SIG-M5 treated with dmso at 0.1 percent for 504 hours (cell line): Measurements from ENCODE around the gene RNF113B.

Experiments
- DNase-seq: peaks from one replicate; lab custom pipeline; 2025; ENCODE audit not compliant: unreplicated experiment; lab: John Stamatoyannopoulos, UW

Gene RNF113B

DNA sequence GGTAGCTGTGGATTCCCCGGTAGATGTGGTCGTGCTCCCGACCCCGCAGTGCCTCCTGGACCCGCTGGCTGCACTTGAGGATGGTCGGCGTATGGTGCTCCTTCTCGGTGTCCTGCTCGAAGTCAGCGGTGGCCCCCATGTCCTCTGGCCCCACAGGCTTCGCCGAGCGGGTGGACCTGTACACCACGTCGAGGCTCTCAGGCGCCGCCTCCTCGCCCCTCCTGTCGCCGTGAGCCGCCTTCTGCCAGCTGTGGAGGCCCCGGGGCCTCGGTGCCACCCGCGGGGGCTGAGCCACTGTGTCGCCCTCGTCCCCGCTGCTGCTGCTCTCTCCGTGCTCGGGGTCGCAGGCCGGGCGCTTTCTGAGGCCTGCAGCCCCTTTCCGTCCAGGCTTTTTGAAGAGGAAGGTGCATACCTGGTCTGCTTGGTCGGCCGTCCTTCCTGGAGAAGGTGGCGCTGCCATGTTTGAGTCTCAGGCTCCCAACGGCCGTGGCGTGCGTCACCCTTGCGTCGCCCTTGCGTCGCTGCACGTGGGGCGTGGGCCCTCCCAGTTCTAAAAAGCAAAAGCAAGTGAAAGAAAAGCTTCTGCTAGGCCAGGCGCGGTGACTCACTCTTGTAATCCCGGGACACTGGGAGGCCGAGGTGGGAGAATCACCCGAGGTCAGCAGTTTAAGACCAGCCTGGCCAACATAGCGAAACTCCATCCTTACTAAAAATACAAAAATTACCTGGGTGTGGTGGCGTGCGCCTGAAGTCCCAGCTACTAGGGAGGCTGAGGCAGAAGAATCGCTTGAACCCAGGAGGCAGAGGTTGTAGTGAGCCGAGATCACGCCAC, at the start of gene RNF113B:
Gene RNF113B, minus strand, starts transcription at position 493 of the 832 bp plus-strand sequence. Its CDS starts 33 bp downstream, at position 460.
- DNase-seq: no peak

DNA sequence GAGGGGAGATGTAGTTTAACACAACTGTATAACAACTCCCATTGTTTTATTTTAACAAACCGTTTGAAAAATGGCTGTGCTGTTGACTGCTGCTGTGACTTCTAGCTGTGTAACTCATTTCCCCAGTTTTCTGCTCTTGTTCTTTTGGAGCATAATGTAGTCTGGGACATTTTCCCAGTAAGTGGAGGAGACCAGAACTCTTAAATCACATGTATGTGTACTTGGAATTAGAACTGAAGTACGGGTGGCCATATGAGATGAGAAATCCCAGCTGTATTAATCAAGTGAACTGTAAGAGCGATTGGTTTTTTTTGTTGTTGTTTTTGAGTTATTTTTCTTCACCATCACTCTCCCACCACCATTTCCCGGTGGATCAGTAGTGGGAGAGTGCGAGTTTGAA, 49.4 kb upstream of the RNF113B start:
- no peak for DNase-seq

DNA sequence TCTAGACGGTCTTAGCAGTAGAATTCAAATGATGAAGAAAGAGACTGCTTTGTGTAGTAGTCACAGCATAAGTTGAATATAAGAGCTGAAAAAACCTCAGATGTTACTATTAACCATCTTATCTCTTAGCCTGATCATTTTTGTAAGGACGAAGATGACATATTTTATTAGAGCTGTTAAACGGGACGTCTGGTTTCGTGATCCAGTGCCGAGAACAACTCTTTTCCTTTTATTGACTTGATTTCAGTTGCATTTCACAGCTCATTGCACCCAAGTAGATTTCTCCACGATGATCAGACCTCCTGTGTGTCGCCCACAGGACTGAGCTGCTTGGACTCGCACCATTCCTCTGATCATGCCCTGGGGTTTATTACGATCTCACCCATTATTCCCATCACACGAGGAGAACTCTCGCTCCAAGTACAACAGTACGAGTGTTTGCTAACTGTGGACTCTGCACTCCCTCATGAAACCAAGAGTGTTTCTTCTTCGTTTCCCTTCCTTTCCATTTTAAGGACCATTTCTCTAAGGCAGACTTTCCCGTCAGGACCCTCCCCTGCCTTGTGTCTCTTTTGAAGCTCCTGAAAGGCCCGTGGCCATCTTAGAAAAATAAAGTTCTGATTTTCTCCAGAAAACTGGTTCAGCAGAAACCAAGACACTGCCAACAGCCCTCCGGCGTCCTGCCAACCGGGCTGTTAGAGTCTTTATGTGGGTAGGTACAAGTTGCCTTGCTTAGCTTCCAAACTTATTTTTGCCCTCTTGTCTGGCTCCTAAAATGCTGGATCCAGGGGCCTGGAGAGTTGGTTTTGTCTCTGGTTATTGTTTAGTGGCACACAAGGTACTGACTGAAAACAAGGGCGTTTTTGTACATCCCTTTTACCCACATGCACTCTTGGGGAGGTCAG, 48.2 kb upstream of the RNF113B start:
- DNase-seq: no peak

DNA sequence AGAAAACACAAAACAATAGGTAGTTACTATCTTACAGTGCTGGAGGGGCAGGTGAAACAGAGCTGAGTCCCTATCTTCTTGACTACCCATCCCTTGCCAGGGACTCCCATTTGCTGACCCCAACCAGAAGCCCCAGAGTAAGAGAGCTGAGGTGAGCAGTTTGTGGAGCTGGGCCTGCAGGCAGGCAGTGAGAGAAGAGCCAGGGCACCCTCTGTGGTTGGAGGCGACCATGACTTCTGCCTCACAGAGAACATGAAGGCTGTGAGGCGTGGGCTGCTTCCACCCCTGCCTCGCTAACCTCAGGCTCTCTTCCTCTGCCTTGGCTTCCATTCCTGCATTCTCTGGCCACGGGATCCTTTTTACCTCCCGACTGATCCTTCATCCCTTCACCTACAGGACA, 47.5 kb upstream of the RNF113B start:
- DNase-seq: no peak

DNA sequence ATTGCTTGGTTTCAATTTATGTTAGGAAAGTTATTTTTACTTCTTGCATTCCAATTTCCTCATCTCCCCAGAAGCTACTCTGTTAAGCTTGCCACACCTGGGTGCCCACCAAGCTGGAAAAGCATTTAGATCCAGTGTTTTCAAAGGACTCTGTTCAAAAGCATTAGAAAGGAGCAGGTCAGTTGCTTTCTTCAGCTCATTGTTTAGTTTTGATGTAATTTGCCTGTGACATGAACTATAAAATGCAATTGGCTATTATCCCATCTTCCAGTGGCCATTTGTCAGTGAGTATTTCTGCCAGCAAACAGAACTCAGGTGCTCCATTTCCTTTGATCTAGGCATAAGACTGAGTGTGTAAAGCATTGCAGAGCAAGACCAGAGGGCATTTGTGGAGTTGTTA, 46.7 kb upstream of the RNF113B start:
- no peak for DNase-seq

DNA sequence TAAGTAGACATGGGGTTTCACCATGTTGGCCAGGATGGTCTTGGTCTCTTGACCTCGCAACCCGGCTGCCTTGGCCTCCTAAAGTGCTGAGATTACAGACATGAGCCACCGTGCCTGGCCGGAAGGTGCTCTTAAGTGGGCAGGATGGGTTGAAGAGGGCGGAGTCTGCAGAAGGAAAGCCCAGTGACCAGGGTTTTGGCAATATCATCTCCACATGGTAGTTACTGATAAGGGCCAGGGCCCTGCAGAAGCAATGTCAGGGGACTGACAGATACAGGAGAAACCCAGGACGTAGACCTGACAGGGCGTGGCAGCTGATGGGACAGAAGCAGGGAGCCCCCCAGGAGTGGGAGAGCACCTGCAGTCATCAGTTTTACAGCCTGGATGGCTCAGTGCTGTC, 45.7 kb upstream of the RNF113B start:
- no peak for DNase-seq

DNA sequence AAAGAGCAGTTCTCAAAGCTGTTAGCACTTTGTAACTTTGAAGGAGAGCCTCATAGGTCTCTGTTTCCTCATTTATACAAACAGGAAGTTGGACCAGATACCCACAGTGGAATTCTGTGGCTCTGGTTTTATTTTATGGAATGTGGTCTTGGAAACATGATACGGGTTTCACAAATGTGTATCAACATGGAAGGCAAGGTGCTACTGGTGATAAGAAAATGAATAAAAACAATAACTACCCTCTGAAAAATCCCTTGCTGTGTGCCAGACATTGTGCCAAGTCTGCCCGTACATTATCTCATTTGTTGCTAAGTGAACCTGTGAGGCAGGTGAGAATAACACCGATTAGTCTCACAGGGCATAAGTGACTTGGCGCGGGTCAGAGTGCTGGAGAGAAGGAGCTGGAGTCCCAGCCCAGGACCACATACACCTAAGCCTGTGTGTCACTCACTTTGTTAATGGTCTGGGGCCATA, 45.0 kb upstream of the RNF113B start:
- DNase-seq: no peak

DNA sequence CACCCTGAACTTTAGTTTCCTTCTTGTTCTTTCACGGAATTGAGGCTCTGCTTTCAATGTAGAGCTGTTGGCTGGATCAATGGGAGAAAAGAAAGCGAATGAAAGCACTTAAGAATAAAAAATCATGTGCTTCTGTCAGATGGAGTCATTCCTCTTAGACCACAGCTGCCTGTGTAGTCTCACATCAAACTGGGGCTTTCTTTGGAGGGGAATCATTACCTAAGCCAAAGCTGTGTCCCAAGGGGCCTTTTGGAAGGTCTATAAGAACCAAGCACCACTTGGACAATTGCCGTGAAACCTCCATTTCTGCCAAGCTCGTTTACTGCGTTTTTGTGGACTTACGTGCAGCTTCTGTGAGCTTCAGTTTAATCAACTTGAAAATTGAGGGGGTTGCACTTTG, 44.2 kb upstream of the RNF113B start:
- DNase-seq: no peak

DNA sequence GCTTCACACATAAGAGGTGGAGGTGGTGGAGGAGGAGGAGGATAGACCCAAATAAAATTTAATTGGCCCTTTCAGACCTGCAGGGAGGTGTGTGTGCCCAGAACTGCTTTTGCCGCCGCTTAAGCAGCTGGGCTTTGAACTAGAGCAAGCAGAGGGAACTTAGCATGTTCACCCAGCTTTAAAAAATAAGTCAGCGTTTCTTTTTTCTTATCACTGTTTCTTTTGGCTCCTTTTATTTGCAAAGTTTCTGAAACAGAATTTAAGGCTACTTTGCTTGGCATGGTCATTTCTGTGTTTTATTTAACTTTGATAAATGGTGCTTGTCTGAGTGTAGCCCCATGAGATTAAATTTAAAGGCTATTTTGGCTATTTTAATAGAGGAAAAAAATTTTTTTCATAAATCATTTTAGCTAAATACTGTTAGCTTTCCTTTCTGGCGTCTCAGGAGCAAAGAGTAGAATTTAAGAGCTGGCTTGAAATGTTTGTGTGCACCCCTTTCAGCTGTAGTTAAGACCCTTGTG, 43.3 kb upstream of the RNF113B start:
- DNase-seq: no peak

DNA sequence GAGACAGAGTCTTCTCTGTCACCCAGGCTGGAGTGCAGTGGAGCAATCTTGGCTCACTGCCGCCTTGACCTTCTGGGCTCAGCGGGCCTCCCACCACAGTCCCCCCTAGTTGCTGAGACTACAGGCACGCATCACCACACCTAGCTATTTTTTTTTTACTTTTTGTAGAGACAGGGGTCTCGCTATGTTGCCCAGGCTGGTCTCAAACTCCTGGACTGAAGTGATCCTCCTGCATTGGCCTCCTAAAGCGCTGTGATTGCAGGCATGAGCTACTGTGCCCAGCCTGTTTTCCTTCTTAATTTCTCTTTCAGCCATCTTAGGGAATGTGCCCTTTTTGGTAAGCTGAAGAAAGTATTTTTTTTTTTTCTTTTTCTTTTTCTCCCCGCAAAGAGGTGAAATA, 42.6 kb upstream of the RNF113B start:
- no peak for DNase-seq

DNA sequence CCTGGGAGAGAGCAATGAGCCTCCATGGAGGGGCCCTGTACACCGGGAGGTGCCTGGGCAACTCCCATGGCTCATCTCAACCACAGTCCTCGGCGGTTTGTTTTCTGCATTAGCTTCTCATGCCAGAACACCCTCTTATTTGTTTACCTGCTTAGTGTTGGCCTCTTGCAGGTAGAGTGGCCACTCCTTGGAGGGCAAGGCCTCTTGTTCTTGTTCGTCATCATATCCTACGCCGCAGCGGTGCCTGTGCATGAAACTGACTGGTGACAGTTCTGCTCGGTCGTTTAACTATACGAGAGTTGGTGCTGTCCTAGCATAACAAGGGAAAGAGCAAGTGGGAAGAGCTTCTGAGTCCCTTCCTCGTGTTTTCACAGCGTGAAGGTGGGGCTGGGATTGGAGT, 40.5 kb upstream of the RNF113B start:
- DNase-seq: no peak

DNA sequence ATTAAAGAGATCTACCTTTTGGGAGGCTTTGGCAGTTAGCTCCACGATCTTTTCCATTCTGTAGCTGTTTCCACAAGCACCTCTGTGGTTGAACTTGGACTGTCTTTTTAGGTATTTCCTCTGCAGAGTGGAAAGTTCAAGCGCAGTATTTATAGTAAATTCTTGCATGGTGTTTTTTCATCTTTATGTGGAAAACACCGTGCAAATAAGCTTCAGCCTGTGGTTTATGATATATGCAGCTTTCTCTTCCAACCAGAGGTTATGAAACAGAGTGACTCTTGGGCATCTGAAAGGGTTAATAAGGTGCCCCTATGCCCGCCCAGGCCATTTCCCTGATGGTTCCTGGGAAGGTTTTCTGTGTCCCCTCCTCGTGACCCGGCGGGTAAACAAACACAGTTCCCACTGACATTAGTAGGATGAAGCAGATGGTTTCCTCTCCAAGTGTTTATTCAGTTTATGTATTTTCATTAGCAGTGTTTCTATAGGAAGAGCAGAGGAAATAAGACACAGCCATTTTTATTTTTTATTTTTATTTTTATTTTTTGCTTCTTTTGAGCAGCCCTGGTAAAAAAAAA, 39.7 kb upstream of the RNF113B start:
- no peak for DNase-seq

DNA sequence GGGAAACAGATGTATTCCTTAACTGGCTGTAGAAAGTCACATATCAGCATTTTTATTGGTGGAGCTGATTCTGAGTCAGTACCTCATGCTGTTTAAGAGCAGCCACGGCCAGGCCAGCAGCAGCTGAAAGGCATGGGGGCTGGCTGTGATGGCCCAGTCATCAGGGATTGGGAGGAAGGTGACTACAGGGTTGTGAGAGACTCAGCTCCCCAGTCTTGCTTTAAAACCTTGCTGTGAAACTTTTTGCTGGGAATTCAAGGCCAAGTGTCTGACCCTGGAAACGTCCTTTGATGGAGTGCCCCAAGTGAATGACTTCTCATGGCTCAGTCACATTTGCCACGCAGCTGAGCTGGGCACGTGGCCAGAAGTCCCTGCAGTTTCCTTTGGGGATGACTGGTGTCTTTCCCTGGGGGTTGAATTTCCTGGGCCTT, 39.1 kb upstream of the RNF113B start:
- DNase-seq: no peak

DNA sequence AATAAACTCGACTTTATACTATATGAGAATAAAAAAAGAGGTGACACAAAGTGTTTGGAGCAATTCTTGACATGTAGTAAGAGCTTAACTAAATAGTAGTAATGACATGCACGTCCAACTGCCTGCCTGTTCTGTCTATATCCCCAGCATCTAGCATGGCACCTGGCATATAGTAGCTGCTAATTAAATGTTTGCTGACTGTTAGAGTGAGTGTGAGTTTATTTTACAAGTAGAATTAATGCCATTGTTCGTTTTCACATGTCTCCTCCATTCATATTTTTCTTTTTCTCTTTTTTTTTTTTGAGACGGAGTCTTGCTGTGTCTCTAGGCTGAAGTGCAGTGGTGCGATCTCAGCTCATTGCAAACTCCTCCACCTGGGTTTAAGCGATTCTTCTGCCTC, 38.4 kb upstream of the RNF113B start:
- no peak for DNase-seq

DNA sequence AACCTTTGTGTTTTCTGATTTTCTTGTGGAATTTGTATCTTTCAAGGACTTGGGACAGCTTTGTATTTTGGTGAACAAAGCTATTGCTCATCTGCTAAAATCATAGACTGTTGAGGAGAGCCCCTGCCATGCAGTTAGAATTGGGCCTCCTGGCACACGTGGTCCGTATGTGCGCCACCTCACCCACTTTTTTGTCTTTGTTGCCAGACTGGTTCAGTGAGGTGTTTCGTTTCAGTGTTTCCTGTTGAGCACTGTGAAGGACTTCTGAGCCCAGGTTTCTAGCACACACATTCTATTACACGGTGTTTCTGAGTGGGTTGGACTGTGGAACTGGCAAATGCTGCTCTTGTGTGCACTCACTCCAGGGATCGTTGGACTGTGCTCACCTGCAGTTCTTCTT, 37.6 kb upstream of the RNF113B start:
- no peak for DNase-seq

DNA sequence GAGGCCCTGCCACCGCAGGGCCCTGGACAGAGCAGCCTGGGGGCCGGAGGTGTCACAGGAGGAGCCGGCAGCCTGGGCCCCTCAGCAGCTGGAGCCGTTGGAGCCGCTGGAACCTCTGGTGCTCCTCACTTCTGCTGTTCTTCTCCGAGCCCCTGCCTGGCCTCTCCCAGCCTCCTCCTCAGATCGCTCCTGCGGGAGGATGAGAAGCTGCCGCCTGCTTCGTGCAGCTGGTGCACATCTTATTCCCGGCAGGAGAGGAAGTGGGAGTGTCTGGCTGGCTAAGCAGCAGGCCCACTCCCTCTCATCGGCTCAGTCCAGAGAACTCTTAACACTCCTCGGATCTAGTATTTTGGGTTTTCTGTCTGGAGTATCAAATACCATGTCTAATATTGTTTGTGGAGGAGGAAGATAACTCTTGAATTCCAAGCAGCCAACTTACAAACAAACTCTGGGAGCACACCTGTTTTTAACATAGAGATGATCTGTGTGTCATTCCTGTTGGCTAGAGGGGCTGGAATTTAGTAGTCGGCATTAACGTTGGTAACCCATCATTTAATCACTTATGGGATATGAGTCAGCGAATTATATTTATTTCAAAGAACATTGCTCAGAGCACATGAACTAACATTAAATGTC, 37.1 kb upstream of the RNF113B start:
- DNase-seq: no peak

DNA sequence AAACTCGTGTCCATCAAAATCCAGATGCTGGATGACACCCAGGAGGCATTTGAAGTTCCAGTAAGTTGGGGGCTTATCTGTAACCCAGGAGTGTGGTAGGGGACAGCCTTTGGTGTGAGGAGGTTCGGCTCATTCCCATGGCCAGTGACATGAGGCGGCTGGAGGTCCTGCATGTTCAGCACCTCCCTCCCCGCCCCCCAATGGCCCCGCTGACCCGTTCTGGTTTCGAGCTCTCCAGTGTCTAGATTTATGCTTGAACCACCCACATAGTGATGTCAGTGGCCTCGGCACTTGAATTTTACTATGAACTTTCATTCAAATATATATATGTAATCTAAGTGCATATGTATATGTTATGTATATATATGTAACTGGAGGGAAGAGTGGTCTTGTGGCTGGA, 36.3 kb upstream of the RNF113B start:
- no peak for DNase-seq

DNA sequence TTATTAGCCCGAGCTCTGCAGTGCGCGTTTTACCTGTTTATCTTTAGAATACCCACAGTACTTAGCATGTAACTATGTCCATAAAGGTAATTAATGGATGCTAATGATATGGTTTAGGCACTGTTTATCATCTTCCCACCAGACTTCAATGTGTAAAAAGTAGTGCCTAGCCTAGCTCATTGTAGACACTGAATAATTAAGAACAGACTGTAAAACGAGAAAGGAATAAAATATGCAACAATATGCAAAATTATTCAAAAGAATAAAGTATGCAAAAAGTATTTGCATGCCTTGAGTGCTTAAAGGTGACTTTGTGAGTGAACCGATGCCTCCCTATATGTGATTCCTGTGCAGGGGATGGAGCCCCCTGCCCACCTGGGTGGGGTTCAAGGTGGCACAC, 35.7 kb upstream of the RNF113B start:
- no peak for DNase-seq

DNA sequence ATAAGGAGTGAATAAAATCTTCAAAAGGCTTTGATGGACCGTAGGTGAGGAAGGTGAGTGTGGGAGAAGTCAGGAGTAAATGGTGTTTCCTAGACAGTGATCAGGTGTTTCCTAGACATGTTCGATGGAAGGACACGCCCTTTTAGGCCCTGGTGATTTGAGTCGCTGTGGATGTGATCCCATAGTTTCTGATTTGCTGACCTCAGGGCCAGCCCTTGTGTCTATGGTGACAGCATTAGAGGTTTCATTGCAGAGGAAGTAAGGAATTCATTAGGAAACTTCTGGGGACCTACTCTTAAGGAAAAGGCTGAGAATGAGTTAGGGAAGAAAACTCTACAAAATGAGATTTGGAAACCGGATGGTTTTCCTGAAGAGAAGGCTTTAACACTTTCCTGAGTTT, 31.5 kb upstream of the RNF113B start:
- no peak for DNase-seq

DNA sequence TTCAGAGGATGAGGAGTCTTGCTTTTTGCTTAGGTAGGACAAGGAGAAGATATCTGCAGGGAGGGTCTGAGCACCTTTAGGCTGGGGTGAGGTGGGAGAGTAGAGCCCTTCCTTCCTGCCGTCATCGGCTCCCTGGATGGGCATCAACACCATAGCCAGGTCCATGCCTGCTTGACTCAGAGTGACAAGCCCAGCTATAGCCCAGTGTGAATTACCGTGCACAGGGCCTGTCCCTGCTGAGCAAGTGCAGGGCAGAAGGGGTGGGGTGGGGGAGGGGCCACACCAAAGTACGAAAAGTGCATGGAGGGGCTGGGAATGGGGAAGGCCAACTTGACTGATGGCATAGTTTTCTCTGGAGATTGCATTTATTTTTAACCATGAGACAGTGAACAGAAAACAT, 30.3 kb upstream of the RNF113B start:
- DNase-seq: no peak

DNA sequence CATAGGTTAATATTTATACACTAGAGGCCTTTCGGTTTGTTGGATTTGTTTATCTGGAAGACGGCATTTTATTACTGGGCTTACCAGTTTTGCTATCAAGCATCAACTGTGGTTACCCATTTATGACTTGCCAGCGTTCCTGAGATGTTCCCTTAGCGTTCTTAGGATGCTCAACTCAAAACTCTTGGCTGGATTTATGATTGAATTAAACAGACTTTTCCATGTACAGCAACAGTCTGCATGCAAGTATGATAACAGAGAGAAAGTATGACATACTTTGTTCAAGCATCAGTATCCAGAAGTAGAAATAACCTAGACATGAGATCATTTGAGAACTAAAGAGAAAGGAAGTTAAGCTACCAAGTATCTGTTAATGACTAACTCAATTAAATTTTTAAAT, 29.9 kb upstream of the RNF113B start:
- DNase-seq: no peak
